ENCODE results near the gene UBE2S. TPM values are rescaled to one million over a fixed set of nuclear protein-coding genes. Genes with fewer than 3 reads are reported as not detected.

Gene UBE2S
- total and polyA plus RNA-seq, 2 of the 8 experiments (the other 6 are each of a cell fraction or from before 2014, with no cell fraction given), result 398 to 530 TPM

DNA sequence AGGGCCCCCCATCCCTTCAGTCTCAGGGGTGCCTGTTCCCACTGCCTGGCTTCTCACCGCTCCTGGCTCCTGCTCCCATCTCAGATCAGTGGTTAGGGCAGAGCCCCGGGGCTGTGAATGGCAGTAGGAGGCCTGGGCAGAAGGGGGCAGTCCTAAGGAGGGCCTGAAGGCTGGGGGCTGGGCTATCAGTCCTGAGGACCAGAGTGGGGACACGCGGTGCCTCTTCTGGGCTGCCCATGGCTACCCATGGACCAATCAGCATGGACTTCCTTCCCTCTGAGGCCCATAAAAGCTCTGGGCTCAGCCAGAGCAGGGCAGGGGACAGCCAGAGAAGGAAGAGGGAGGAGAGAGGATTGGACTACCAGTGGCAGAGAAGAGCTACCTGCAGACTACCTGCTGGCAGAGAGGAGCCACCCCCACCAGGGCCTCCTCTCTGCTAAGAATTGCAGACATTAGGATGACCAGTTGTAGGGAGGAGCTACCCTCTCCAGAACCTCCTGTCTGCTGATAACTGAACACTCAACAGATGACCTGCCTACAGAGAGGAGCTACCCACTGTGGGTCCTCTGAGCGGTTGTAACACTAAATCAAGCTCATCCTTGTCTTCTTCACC is 12.1 kb upstream of the UBE2S start:
- H3K14ac ChIP-seq (ENCODE audit: insufficient read length), result no peak overlapping the region
- H2BK12ac ChIP-seq (ENCODE audit: low read depth, low read length), result no peak overlapping the region
- no peaks in the 10 kb centered on the region for H3K79me1 ChIP-seq (ENCODE audit: low read depth, low read length)
- FAIRE-seq (no peak), DNase-seq (ENCODE audit: low read depth in 1 of 2, low spot score in 2 of 2) (no peak)
- no peak overlapping the region for H3K4me2 ChIP-seq (ENCODE audit: insufficient read depth in 1 of 2, low read depth in 2 of 2, low read length in 2 of 2)
- no peak overlapping the region for H3K18ac ChIP-seq (ENCODE audit: extremely low read depth, low read length)
- H3K9me3 ChIP-seq (ENCODE audit: insufficient read depth in 2 of 2, low read depth in 1 of 2, low read length in 1 of 2), result no peaks in the 10 kb centered on the region; a peak in 1 of 4 replicates
- no peaks in the 10 kb centered on the region for H4K20me1 ChIP-seq (replicated peaks in 1 of 2; ENCODE audit: control insufficient read depth in 1 of 2, insufficient read depth in 2 of 2, low read length in 2 of 2)
- H4K91ac ChIP-seq (replicated peaks; ENCODE audit: insufficient read length, low read length), result no peak overlapping the region
- H3K4ac ChIP-seq (replicated peaks; ENCODE audit: insufficient read length, low read depth, low read length), result no peak overlapping the region
- no peak overlapping the region for H3K9ac ChIP-seq (replicated peaks in 1 of 4; ENCODE audit: extremely low read depth in 1 of 4, low read depth in 3 of 4, low read length in 3 of 4)
- no peaks in the 10 kb centered on the region for H3K36me3 ChIP-seq (ENCODE audit: control insufficient read depth in 2 of 4, insufficient read depth in 4 of 4, low read length in 3 of 4)
- no peak overlapping the region for H2BK5ac ChIP-seq (ENCODE audit: low read depth, low read length)
- no peak overlapping the region for H2AFZ ChIP-seq (ENCODE audit: low read length)
- H2BK20ac ChIP-seq (ENCODE audit: low read length), result no peak overlapping the region
- no peaks in the 10 kb centered on the region for H3K23me2 ChIP-seq (ENCODE audit: low read depth, low read length)
- ChIA-PET POLR2A (ENCODE audit: partially characterized antibody) (interaction anchor here (0.9 to 34.6 kb wide), 6 partner anchors 9 to 71 kb away, joined by 3 to 874 read pairs (median 4); partner anchors contain the start of genes RPL28, TMEM238 and UBE2S), CTCF (ENCODE audit: partially characterized antibody) (interaction anchor here (0.7 to 4.3 kb wide), 15 partner anchors 8 to 279 kb away, joined by 3 to 17 read pairs (median 5); no protein-coding TSS in a partner anchor)
- no peaks in the 10 kb centered on the region for H3K79me2 ChIP-seq (ENCODE audit: control insufficient read depth in 1 of 2, insufficient read depth in 2 of 2, low read length in 2 of 2)
- no peak overlapping the region for H3K27ac ChIP-seq (ENCODE audit: low read depth, low read length)
- H3K4me1 ChIP-seq (replicated peaks in 1 of 4; ENCODE audit: control insufficient read depth in 3 of 4, insufficient read depth in 4 of 4, low read length in 3 of 4), result peaks cover 0 to 2% (median 0%) of the 10 kb centered on the region in 4 experiments; a peak in 1 of 7 replicates
- H3K56ac ChIP-seq (replicated peaks; ENCODE audit: insufficient read length, low read depth, low read length), result no peak overlapping the region
- peaks cover 0 to 11% (median under 1%) of the 10 kb centered on the region in 4 experiments; a peak in 1 of 7 replicates for H3K27me3 ChIP-seq (replicated peaks in 1 of 4; ENCODE audit: control insufficient read depth in 3 of 4, extremely low read depth in 1 of 4, insufficient read depth in 3 of 4, low read length in 3 of 4)
- no peak overlapping the region for H3K23ac ChIP-seq (ENCODE audit: insufficient read length)
- no peak overlapping the region for H2AK5ac ChIP-seq (ENCODE audit: low read depth, low read length)
- no peak overlapping the region for H2BK120ac ChIP-seq (replicated peaks; ENCODE audit: low read depth, low read length)
- no peak overlapping the region for H4K8ac ChIP-seq (ENCODE audit: extremely low read depth, insufficient read depth, low read length)
- H2BK15ac ChIP-seq (ENCODE audit: low read length), result no peak overlapping the region
- no peak overlapping the region for H3K4me3 ChIP-seq (ENCODE audit: extremely low read depth in 1 of 4, insufficient read depth in 2 of 4, low read depth in 3 of 4, low read length in 4 of 4)
- TF ChIP-seq CBX8 (IDR thresholded peaks at IDR 0.05; ENCODE audit: borderline replicate concordance, low read depth, low read length) (no peak), CTBP2 (IDR thresholded peaks at IDR 0.05; ENCODE audit: borderline replicate concordance, insufficient read depth, insufficient read length, low read length) (no peak), SP4 (IDR thresholded peaks at IDR 0.05; ENCODE audit: low read length) (no peak)
- H4K5ac ChIP-seq (ENCODE audit: insufficient read length, low read depth, low read length), result no peak overlapping the region
- WGBS, 2 experiments (ENCODE audit: extremely low coverage in 1 of 2, insufficient coverage in 1 of 2, insufficient read length in 1 of 2, insufficient replicate concordance in 2 of 2, low coverage in 1 of 2, low lambda C conversion rate in 2 of 2, missing lambda C conversion rate in 1 of 2), result 69% methylated on average over 5 of the region's 5 CpGs; no CpG with 5 or more reads in 1 of the 2 experiments

Measured in H1 (cell line).